Panc1 (cell line): ENCODE data around the gene STAG2. TPM values are rescaled to one million over a fixed set of nuclear protein-coding genes. Genes with fewer than 3 reads are reported as not detected.

Experiments used
- ATAC-seq: fragments of 200-7000 bp; cut with Tn5 transposase; 2 replicates; pipeline ENCODE4 v1.9.1; 2020; ENCODE audit warnings: mild to moderate bottlenecking, moderate library complexity
- BruUV-seq: library from RNA; stranded (reverse); fragments of 400-500 nt; replicated peaks from 2 replicates; lab custom pipeline; 2021; lab: Mats Ljungman, UMichigan
- CTCF ChIA-PET: fragments of 300-600 bp; sonication (Branson Sonifier 250); formaldehyde crosslinking; loops from one replicate; lab custom pipeline; 2022; ENCODE audit warnings: antibody characterized with exemption; lab: Charles Lee
- POLR2A ChIA-PET: fragments of 300-600 bp; sonication (Branson Sonifier 250); formaldehyde crosslinking; loops from one replicate; lab custom pipeline; 2022; ENCODE audit warnings: antibody characterized with exemption; lab: Charles Lee
- DNase-seq: peaks from one replicate; pipeline ENCODE4 v3.0.0-alpha.2; 2010; ENCODE audit warnings: low read depth, low spot score
- H3K27ac ChIP-seq: 2 replicates; pipeline ENCODE4 v1.5.1; 2011; ENCODE audit warnings: mild to moderate bottlenecking, low read length, inconsistent platforms
- H3K27me3 ChIP-seq: fragments of 200-500 bp; sonication (Bioruptor generic); 2 replicates; pipeline ENCODE4 v1.6.0; 2014; ENCODE audit warnings: low read length, inconsistent platforms; ENCODE audit not compliant: control insufficient read depth, insufficient read depth
- H3K36me3 ChIP-seq: fragments of 200-500 bp; sonication (Bioruptor generic); 2 replicates; pipeline ENCODE4 v1.5.1; 2014; ENCODE audit warnings: inconsistent platforms, mild to moderate bottlenecking, low read length, moderate library complexity; ENCODE audit not compliant: control insufficient read depth, insufficient read depth
- H3K4me1 ChIP-seq: 2 replicates; pipeline ENCODE4 v1.5.1; 2011; ENCODE audit warnings: inconsistent platforms, mild to moderate bottlenecking, low read length, moderate library complexity; ENCODE audit not compliant: control insufficient read depth, insufficient read depth
- H3K4me3 ChIP-seq, 2 experiments: 2 replicates each; pipeline ENCODE4 v1.5.1; 2011 to 2012; ENCODE audit warnings: low read depth in 2 of 2, low read length in 2 of 2, mild to moderate bottlenecking in 2 of 2, inconsistent platforms in 1 of 2, moderate library complexity in 1 of 2
- H3K9me3 ChIP-seq: fragments of 200-500 bp; sonication (Bioruptor generic); 2 replicates; pipeline ENCODE4 v1.5.1; 2014; ENCODE audit warnings: low read depth, mild to moderate bottlenecking, inconsistent platforms, low read length, moderate library complexity; ENCODE audit not compliant: control insufficient read depth, insufficient read depth
- CTCF ChIP-seq: fragments of 450-650 bp; IDR thresholded peaks from 2 replicates; pipeline ENCODE4 v1.5.1; 2017; ENCODE audit warnings: mild to moderate bottlenecking
- POLR2AphosphoS5 ChIP-seq: IDR thresholded peaks from 2 replicates; pipeline ENCODE4 v1.6.1; 2012; ENCODE audit warnings: mild to moderate bottlenecking, low read depth, low read length, moderate library complexity
- REST ChIP-seq, 2 experiments: IDR thresholded peaks; 2 replicates each; pipeline ENCODE4 v1.6.1; 2011 to 2012; ENCODE audit warnings: low read depth in 2 of 2, control low read depth in 1 of 2, low read length in 1 of 2, mild to moderate bottlenecking in 1 of 2, moderate library complexity in 1 of 2; ENCODE audit not compliant: insufficient read depth in 1 of 2
- SIN3A ChIP-seq: IDR thresholded peaks from 2 replicates; pipeline ENCODE4 v1.6.1; 2012; ENCODE audit warnings: low read depth, mild to moderate bottlenecking, low read length, moderate library complexity, borderline replicate concordance; ENCODE audit not compliant: insufficient read depth
- TCF7L2 ChIP-seq: IDR thresholded peaks from 2 replicates; pipeline ENCODE4 v1.6.1; 2011; ENCODE audit warnings: mild to moderate bottlenecking, low read depth, low read length, inconsistent platforms
- in situ Hi-C: cut with HindIII; loops from 2 replicates; pipeline ENCODE4 v1.10.0; 2016; ENCODE audit warnings: low sequenced_read_pairs, low pct_unique_long_range_greater_than_20kb
- intact Hi-C: fragments of 100-400 bp; cut with micrococcal nuclease; formaldehyde crosslinking; loops from one replicate; pipeline ENCODE4 v1.10.0; 2022; ENCODE audit not compliant: unreplicated experiment
- total RNA-seq: library from RNA; stranded (reverse); gene quantifications from one replicate; pipeline ENCODE4 v1.2.1, GENCODE V29; 2021; ENCODE audit not compliant: unreplicated experiment

STAG2 gene
- total RNA-seq, 1 experiment from 2014 or later: 94.5 TPM

GRCh38 chrX:123983240-123983639, 21.7 kb downstream of the STAG2 start:
- Histone ChIP-seq H3K9me3 (no peaks in the 10 kb centered on the region), H3K4me1 (peaks cover 29% of the 10 kb centered on the region), H3K27me3 (no peaks in the 10 kb centered on the region), H3K27ac (no peak overlapping the region), H3K36me3 (no peaks in the 10 kb centered on the region), H3K4me3 (no peak overlapping the region)
- intact Hi-C loops: no loop called here
- ATAC-seq: no peak
- no TSS peak for BruUV-seq
- ChIA-PET CTCF (interaction anchor here (0.7 kb wide), 1 partner anchor 150 kb away, joined by 9 read pairs; no protein-coding TSS in a partner anchor), POLR2A (interaction anchor here (0.7 kb wide), 2 partner anchors 10 to 907 kb away, joined by 3 to 20 read pairs; no protein-coding TSS in a partner anchor)
- in situ Hi-C loops: no loop called here
- TF ChIP-seq CTCF (no peak), REST (IDR thresholded peaks at IDR 0.05; ENCODE audit: insufficient read depth in 1 of 2, low read depth in 2 of 2, low read length in 1 of 2) (no peak), POLR2AphosphoS5 (no peak), TCF7L2 (no peak), SIN3A (no peak)
- no peak for DNase-seq

- Histone ChIP-seq H3K9me3 (no peaks in the 10 kb centered on the region), H3K27me3 (no peaks in the 10 kb centered on the region), H3K36me3 (no peaks in the 10 kb centered on the region), H3K4me3 (no peak overlapping the region), H3K4me1 (peaks cover 22% of the 10 kb centered on the region), H3K27ac (no peak overlapping the region)
- BruUV-seq: no TSS peak
- DNase-seq (no peak), ATAC-seq (no peak)
- ChIA-PET POLR2A (no interaction called here), CTCF (no interaction called here)
- TF ChIP-seq TCF7L2 (no peak), SIN3A (no peak), REST (IDR thresholded peaks at IDR 0.05; ENCODE audit: insufficient read depth in 1 of 2, low read depth in 2 of 2, low read length in 1 of 2) (no peak), CTCF (no peak), POLR2AphosphoS5 (no peak)
- in situ Hi-C loops (no loop called here), intact Hi-C loops (no loop called here)
These were observed 24.9 kb downstream of the STAG2 start for GRCh38 chrX:123986377-123986776.
